Upper lobe of left lung (tissue), 4 donors: ENCODE data around the gene MCCC1.

ENCODE experiments used
- POLR2A ChIP-seq, 4 donors: fragments of 450-650 bp; IDR thresholded peaks; one replicate each; pipeline ENCODE4 v1.5.1; 2016 to 2017; ENCODE audit warnings: antibody characterized with exemption in 4 of 4, mild to moderate bottlenecking in 2 of 4
- TF ChIP-seq, protein P1 (sequence below), 6 experiments: fragments of 450-650 bp in 4 of 6; fragments of 200-600 bp in 2 of 6; sonication (generic) in 2 of 6; IDR thresholded peaks; one replicate each; pipeline ENCODE4 v1.5.1; 2016 to 2019; ENCODE audit warnings: antibody characterized with exemption in 6 of 6

GRCh38 chr3:183008303-183008702 is 91.0 kb downstream of the MCCC1 start:
- TF ChIP-seq, protein P1, sequence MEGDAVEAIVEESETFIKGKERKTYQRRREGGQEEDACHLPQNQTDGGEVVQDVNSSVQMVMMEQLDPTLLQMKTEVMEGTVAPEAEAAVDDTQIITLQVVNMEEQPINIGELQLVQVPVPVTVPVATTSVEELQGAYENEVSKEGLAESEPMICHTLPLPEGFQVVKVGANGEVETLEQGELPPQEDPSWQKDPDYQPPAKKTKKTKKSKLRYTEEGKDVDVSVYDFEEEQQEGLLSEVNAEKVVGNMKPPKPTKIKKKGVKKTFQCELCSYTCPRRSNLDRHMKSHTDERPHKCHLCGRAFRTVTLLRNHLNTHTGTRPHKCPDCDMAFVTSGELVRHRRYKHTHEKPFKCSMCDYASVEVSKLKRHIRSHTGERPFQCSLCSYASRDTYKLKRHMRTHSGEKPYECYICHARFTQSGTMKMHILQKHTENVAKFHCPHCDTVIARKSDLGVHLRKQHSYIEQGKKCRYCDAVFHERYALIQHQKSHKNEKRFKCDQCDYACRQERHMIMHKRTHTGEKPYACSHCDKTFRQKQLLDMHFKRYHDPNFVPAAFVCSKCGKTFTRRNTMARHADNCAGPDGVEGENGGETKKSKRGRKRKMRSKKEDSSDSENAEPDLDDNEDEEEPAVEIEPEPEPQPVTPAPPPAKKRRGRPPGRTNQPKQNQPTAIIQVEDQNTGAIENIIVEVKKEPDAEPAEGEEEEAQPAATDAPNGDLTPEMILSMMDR (IDR thresholded peaks at IDR 0.05), result no peak
- TF ChIP-seq POLR2A (IDR thresholded peaks at IDR 0.05), result no peak
